GM12864 (cell line): ENCODE data around the gene SIRT1.
"Not testable (repeated sequence)": the region's sequence is repeated elsewhere in the genome, so short reads cannot be mapped to it uniquely, and the experiment has no call there.

Experiments
- DNase-seq: peaks from one replicate; pipeline ENCODE4 v3.0.0-alpha.2; 2011; ENCODE audit warnings: low read depth
- H3K4me3 ChIP-seq: 2 replicates; pipeline ENCODE4 v1.5.1; 2011; ENCODE audit warnings: mild to moderate bottlenecking, low read depth, low read length, control low read depth
- CTCF ChIP-seq: IDR thresholded peaks from 2 replicates; pipeline ENCODE4 v1.5.1; 2011; ENCODE audit warnings: low read depth, mild to moderate bottlenecking, moderate library complexity, low read length, control low read depth, inconsistent platforms; ENCODE audit errors: missing control alignments

The SIRT1 gene

GRCh38 chr10:67863094-67863493 lies 21.4 kb upstream of the SIRT1 start:
- DNase-seq: no peak
- TF ChIP-seq CTCF: no peak

GRCh38 chr10:67864607-67865371 lies 19.7 kb upstream of the SIRT1 start:
- no peak overlapping the region for H3K4me3 ChIP-seq
- no peak for TF ChIP-seq CTCF
- no peak for DNase-seq

More at GRCh38 chr10:67863094-67863493, 21.4 kb upstream of the SIRT1 start:
- H3K4me3 ChIP-seq: no peak overlapping the region

DNA sequence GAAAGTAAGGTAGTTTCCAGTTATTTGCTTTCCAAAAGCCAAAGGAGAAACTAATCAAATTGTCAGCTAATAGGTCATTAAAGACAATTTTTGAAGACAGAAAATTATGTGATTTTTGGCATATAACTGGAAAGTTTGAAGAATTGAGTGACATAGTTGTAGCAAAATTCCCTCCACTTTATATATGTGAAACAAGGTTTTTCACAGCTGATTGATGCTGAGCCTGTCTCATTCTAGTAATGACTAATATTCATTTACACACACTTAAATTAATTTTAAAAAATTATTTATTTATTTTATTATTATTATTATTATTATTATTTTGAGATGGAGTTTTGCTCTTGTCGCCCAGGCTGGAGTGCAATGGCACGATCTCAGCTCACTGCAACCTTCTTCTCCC lies 16.3 kb upstream of the SIRT1 start:
- no peak for DNase-seq
- H3K4me3 ChIP-seq: no peak overlapping the region
- no peak for TF ChIP-seq CTCF

- DNase-seq: no peak
- no peak overlapping the region for H3K4me3 ChIP-seq
- TF ChIP-seq CTCF: no peak
Measured at GRCh38 chr10:67869996-67870395, 14.5 kb upstream of the SIRT1 start.

- TF ChIP-seq CTCF: no peak
- DNase-seq: no peak
- no peak overlapping the region for H3K4me3 ChIP-seq
Measured at GRCh38 chr10:67875340-67876238, 8.9 kb upstream of the SIRT1 start.

DNA sequence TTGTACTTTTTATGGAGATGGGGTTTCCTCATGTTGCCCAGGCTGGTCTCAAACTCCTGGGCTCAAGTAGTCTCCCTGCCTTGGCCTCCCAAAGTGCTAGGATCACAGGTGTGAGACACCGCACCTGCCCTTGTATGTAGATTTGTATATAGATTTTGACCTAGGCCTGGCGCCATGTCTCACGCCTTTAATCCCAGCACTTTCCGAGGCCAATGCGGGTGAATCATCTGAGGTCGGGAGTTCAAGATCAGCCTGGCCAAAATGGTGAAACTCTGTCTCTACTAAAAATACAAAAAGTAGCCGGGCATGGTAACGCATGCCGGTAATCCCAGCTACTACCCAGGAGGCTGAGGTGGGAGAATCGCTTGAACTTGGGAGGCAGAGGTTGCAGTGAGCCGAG lies 7.0 kb upstream of the SIRT1 start:
- DNase-seq: not testable (repeated sequence)

GRCh38 chr10:67878133-67878532 lies 6.3 kb upstream of the SIRT1 start:
- no peak for TF ChIP-seq CTCF
- DNase-seq: no peak
- no peak overlapping the region for H3K4me3 ChIP-seq

More for the DNA sequence above, 7.0 kb upstream of the SIRT1 start:
- not testable (repeated sequence) for H3K4me3 ChIP-seq
